Vagina (tissue), 2 donors: ENCODE measurements around the gene AP2A1.

Experiments used
- POLR2A ChIP-seq, 2 donors: fragments of 450-650 bp; IDR thresholded peaks; one replicate each; pipeline ENCODE4 v1.6.1; 2017; ENCODE audit warnings: antibody characterized with exemption in 2 of 2, mild to moderate bottlenecking in 2 of 2, moderate library complexity in 2 of 2
- TF ChIP-seq, protein P1 (sequence below), 3 experiments: fragments of 450-650 bp in 2 of 3; fragments of 200-600 bp in 1 of 3; sonication (generic) in 1 of 3; IDR thresholded peaks; one replicate each; pipeline ENCODE4 v1.5.1; 2017 to 2019; ENCODE audit warnings: antibody characterized with exemption in 3 of 3, mild to moderate bottlenecking in 2 of 3, moderate library complexity in 2 of 3

DNA sequence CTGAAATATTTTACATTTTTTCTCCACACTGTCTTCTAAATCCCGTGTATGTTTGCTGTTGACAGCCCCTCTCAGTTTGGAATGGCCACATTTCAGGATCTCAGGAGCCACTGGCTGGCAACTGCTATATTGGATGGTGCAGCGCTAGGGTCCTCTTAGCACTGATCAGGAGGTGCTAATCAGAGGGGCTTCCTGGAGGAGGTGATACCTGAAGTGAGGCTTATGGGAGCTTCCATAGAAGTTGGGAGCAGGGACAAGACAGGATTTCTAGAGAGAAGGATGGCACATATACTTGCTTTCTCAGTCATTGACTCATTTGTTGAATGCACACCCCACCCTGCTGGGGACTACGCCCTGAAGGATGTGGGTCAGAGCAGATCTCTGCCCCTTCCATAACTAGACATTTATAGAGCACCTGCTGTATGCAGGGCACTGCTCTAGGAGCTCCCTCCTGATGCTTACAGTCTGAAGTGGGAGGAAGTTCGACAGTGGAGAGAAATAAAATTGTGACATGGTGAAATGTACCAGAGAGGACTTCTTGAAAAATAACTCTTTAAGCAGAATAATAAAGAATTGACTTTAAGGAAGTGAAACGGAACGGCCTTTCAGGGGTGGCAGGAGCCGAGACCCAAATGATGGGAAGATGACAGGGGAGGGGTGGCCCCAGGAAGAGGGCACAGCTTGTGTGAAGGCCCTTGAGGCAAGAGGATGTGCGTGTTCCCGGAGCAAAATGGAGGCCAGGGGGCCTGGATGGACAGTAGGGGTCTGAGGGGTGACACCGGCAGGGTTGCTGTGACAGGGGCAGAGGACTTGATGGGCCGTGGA lies 13.1 kb downstream of the AP2A1 start:
- TF ChIP-seq, protein P1, sequence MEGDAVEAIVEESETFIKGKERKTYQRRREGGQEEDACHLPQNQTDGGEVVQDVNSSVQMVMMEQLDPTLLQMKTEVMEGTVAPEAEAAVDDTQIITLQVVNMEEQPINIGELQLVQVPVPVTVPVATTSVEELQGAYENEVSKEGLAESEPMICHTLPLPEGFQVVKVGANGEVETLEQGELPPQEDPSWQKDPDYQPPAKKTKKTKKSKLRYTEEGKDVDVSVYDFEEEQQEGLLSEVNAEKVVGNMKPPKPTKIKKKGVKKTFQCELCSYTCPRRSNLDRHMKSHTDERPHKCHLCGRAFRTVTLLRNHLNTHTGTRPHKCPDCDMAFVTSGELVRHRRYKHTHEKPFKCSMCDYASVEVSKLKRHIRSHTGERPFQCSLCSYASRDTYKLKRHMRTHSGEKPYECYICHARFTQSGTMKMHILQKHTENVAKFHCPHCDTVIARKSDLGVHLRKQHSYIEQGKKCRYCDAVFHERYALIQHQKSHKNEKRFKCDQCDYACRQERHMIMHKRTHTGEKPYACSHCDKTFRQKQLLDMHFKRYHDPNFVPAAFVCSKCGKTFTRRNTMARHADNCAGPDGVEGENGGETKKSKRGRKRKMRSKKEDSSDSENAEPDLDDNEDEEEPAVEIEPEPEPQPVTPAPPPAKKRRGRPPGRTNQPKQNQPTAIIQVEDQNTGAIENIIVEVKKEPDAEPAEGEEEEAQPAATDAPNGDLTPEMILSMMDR (IDR thresholded peaks at IDR 0.05), result no peak
- no peak for TF ChIP-seq POLR2A (IDR thresholded peaks at IDR 0.05)
